HG03064 (cell line): Measurements from ENCODE around the gene LTBP1.
"Not testable (repeated sequence)": the region's sequence is repeated elsewhere in the genome, so short reads cannot be mapped to it uniquely, and the experiment has no call there.

Source experiments
- ATAC-seq: cut with Tn5 transposase; IDR thresholded peaks from one replicate; pipeline ENCODE4 v1.9.1; 2021; ENCODE audit warnings: low read depth; ENCODE audit not compliant: unreplicated experiment

LTBP1 gene, protein sequence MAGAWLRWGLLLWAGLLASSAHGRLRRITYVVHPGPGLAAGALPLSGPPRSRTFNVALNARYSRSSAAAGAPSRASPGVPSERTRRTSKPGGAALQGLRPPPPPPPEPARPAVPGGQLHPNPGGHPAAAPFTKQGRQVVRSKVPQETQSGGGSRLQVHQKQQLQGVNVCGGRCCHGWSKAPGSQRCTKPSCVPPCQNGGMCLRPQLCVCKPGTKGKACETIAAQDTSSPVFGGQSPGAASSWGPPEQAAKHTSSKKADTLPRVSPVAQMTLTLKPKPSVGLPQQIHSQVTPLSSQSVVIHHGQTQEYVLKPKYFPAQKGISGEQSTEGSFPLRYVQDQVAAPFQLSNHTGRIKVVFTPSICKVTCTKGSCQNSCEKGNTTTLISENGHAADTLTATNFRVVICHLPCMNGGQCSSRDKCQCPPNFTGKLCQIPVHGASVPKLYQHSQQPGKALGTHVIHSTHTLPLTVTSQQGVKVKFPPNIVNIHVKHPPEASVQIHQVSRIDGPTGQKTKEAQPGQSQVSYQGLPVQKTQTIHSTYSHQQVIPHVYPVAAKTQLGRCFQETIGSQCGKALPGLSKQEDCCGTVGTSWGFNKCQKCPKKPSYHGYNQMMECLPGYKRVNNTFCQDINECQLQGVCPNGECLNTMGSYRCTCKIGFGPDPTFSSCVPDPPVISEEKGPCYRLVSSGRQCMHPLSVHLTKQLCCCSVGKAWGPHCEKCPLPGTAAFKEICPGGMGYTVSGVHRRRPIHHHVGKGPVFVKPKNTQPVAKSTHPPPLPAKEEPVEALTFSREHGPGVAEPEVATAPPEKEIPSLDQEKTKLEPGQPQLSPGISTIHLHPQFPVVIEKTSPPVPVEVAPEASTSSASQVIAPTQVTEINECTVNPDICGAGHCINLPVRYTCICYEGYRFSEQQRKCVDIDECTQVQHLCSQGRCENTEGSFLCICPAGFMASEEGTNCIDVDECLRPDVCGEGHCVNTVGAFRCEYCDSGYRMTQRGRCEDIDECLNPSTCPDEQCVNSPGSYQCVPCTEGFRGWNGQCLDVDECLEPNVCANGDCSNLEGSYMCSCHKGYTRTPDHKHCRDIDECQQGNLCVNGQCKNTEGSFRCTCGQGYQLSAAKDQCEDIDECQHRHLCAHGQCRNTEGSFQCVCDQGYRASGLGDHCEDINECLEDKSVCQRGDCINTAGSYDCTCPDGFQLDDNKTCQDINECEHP (N-terminal part only)

DNA sequence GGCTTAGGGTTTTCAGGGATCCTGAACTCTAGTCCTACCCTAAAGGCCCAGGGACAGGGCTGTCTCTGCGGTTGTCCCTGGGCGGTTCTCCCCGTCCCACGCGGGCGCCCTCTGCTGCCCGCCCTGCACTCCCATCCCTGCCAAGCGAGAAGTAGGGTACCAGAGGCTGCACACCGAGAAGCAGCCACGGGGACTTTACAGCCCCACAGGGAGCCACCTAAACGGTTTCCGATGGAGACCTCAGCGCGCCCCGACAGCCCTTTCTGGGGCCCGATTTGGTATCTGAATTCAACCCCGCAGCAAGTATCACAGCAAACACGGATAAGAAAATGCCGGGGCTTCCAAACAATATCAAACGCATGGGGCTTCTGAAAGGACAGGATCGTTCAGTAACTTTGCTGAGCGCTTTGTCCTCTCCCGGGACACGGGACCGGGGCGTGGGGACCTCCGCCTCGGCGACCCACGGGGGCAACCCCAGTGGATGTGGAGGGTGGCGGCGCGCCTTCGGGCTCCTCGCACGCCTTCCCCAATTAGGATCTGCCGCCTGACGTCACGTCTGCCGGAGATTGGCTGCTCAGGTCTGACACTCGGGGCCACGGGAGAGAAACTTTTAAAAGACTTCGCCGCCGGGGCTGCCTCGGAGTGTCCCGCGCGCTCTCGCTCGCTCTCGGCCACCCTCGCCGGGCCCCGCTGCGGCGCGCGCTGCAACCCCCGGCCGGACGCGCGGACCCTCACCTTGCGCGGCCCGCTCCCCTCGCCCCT, at the start of gene LTBP1:
Gene LTBP1 (plus strand): TSS at position 640 of the 762 bp plus-strand sequence. CDS start 372 bp downstream, outside the sequence.
- peak; percentile 79 for ATAC-seq

DNA sequence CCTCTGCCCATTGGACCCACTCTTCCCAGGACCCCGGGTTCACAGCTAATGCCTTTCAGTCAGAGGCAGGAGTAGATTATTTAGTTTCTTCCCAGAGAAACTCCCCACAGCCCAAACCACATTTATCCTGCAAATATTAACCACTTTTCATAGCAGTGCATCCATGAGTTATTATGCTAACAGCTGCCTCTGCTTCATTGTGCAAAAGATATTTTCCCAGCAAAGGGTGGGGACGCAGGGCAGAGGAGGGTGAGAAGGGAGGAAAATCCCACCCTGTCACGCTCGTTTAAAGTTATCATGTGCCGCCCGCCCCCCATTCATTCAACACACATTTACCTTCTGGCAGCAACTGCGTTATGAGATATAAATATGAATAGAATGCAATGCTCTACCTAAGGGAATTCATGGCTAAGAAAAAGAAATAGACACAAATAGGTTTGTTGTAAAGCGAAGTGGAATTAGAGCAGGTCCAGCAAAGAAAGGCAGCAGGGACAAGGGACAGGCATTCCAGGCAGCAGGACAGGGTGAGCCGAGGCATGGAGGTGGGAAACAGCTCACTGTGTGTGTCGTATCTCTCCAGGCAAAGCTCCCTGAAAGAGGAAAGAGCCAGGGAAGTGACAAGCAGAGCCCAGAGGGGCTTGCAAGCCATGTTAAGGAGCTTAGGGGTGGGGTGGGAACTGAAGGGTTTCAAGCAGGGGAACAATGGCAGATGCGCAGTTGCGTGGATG, 46.3 kb upstream of the LTBP1 start:
- ATAC-seq, result no peak

DNA sequence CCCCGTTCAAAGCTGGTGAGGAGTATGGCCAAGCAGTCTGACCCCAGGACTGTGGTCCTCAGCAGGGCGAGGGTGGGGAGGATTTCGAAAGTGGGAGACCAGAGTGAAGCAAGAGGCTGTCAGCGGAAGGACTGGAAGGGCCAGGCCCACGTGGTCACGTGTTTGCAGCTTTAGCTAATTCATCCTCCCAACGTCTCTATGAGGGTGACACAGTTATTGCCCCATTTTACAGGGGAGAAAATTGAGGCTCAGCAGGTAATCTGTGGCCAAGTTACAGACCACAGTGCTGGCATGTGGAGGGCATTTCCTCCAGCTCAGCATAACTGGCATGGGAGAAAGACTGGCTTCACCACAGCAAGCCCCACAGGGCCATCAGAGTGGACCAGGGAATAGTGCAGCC, 45.4 kb upstream of the LTBP1 start:
- ATAC-seq, result no peak

DNA sequence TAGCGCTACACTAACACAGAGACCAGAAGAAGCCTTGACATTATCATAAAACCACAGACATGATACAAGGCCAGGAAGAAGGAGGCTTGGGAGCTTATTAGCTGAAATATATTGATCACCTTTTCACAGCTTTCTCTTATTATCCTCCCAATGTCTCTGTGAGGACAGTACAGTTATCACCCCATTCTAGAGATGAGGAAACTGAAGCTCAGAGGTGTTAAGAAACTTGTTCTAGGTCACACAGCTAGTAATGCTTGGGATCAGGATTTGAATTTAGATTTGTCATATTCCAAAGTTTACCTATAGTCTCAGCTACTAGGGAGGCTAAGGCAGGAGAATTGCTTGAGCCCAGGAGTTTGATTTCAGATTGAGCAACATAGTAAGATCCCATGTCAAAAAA, 44.6 kb upstream of the LTBP1 start:
- ATAC-seq, result no peak

DNA sequence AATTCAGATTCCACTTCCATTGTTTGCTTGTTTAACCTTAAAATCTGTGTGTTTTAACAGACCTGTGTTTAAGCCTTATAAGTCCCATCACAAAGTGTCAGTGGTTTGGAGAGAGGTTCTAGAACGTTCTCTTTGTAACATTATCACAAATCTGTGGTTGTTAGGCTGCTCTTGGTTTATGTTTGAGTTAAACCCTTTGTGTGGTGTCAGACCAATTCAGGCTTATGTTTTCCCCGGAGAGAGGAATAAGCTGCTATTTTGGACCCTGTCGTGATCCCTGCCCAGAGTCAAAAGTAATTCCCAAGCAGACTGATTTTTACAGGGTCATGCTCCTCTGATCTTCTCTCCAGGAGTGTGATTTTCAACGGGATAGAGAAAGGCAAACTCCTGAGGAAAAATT, 43.8 kb upstream of the LTBP1 start:
- no peak for ATAC-seq

DNA sequence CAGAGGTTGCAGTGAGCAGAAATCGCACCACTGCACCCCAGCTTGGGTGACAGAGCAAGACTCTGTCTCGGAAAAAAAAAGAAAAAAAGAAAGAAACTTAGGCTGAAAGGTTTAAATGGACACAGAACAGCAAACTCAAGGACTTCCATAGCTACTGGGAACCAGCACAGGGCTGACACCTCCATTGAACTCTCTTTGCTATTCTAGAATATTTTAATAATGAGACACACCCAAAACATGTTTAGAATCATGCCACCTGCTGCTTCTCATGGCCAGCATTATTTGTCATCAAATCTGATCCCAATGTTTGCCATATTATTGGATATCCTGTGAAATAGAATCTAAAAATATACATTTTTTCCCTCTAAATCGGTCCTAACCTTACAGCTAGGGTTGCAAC, 42.7 kb upstream of the LTBP1 start:
- ATAC-seq, result no peak

DNA sequence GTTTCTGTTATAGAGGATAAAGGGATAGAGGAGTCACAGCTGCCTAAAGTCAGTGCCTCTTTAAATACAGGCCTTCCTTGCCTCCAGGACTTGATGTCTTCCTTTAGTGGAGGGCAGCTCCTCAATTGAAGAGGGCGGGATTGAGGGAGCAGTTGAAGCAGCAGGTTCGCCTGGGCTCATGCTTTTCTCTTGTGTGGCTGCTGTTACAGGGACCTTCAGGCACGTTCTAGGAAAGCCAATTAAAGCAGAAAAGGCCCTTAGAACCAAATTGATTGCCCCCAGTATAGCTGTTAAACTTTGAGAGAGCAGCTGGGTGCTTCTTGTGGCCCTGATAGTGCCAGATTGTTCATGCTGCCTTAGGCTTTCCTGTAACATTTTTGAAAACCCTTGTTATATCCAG, 42.0 kb upstream of the LTBP1 start:
- no peak for ATAC-seq

DNA sequence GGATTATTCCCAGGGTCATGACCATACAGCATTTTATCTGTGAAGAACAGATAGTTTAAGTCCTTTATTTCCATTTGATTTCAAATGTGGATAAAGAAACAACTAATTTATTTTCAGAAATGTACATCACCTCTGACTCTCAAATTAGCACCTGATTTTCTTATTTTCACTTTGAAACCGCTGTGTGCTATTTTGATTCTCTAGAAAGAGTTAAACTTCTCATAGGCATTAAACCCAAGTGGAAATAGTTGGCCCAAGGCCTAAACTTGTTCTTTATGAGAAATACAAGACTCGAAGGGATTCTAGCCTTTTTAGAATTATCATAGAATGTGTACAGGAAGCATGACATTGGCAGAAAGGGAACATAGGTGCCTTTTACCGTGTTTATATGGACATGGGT, 41.5 kb upstream of the LTBP1 start:
- ATAC-seq, result no peak

DNA sequence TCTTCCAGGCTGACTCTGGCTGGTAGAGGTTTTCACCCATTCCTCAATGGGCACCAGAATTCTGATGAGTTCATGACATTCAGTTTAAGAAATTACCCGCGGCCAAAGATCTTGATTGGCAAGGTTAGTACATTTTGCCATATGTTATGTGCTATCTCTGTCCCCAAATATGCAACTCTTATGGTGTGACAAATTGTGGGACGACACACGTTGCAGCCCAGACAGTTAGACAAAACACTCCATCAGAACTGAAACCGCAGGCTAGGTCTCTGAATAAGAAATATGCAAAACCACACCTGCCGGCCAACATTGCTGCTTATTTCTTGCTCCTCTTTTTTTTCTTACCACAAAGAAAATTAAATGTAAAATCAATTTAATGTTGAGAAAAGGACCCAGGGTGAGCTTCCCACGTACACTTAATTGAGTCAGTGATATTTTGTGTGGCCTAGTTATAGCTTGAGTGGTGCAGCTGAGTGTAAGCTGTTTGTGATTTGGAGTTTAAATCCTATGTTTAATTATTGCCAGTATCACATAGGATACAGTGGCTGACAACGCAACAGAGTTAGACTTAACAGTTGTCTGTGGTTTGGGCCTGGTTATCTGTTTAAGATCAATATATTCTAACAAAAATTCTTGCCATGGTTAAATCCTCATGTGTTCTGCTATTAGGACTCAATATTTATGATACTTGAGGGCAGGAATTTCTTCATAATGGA, 35.7 kb upstream of the LTBP1 start:
- ATAC-seq, result peak; percentile 88

DNA sequence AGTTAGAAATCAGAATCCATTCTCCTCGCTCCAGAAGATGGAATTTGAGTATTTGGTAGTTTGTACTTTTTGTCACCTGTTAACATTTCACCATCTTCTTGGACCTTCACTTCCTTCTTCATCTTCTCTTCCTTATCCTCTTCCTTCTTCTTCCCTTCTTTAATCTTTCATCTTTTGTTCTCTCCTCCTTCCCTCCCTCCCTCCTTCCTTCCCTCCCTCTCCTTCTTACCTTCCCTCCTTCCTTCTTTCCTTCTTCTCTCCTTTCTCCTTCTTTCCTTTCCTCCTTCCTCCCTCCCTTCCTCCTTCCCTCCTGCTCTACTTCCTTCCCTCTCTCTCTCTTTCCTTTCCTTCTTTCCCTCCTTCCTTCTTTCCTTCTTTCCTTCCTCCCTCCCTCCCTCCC, 31.1 kb upstream of the LTBP1 start:
- ATAC-seq, result no peak

DNA sequence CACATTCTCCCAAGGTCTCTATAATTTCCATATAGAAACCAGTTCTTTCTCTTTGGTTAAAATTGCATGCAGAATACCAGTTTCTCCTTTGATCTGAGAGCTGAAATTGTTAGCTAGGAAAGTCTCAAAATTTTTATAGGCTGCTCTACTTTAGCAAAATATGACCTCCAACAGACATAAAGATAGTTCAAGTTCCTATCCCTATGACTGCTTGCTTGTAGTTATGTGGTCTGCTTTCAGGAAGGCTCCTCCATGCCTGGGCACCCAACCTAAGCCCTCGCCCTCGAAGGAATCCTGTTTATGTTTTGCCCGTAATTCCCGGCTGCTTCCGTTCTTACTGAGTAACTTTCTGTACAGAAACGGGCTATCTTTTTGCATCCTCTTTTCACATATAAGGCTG, 28.0 kb upstream of the LTBP1 start:
- ATAC-seq, result no peak

DNA sequence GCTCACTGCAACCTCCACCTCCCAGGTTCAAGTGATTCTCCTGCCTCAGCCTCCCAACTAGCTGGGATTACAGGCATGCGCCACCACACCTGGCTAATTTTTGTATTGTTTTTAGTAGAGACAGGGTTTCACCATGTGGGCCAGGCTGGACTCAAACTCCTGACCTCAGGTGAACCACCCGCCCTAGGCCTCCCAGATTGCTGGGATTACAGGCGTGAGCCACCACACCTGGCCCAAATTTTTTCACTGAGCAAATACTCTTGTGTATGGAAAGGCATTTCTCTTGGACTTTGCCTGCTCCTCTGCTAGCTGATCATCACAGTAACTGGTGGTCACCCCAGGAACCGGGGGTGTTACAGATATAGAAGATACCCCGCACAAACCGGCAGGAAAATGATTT, 26.9 kb upstream of the LTBP1 start:
- not testable (repeated sequence) for ATAC-seq

DNA sequence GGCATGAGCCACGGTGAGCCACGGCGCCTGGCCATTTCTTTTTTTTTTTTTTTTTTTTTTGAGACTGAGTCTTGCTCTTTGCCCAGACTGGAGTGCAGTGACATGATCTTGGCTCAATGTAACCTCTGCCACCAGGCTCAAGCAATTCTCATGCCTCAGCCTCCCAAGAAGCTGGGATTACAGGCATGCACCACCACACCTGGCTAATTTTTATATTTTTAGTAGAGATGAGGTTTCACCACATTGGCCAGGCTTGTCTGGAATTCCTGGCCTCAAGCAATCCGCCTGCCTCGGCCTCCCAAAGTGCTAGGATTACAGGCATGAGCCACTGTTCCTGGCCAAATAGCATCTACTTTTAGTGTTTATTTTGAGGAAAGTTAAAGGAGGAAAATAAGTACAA, 25.3 kb upstream of the LTBP1 start:
- ATAC-seq, result not testable (repeated sequence)

DNA sequence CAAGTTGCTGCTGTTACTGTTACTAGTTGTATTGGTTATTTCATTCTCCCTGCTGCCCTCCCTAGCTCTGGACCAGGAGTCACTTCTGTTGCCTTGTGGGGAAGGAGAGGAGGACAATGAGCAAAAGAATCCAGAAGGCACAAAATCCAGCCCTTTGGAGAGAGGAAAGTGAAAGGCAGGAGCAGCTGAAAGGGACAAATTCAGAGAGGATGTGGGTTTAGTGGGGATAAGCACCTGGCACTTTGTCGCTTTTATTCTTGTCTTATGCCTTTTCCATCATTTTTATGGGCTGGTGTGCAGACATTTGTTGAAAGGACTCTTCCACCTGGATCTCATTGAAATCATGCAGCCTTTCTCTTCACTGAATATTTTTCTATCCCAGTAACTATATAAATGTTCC, 24.3 kb upstream of the LTBP1 start:
- no peak for ATAC-seq

DNA sequence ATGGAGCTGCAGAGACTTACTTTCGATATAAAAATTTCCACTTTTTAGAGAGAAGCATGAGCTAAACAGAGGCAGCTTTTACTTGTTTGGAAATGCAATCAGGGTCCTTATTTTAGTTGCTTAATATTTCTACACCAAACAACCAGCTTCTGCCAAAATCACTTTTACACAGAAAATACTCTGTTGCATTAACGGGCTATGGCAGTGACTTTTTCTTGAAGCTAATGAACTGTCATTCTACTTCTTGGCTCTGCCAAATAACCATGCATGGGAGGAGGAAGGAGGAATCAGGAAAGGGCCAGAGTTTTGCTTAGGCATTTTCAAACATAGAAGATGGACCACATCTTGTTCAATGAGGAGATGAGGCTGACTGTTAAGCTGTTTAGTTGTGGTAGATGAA, 23.6 kb upstream of the LTBP1 start:
- ATAC-seq, result no peak

DNA sequence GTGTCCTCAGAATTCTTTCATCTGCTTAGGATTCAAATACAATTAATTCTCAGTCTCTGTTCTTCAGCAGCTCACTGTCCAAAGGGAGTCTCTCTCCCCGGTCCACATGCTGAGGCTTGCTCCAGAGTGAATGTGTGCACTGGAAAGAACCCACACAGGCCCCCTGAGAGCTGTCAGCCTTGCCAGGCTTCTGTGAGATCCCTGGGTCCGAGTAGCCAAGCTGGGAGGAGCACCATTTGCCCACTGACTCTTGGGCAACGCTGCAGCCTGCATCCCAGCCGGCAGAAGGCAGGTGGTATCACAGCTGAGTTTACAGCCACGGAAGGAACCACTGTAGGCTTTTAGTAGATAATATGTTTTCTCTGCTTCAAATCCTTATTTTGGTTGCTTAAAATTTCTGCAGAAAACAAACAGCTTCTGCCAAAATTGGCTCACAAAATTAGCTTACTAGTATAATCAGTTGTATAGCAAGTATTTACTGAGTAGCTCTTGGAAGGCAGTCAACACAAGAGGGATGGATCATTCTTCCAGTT, 21.4 kb upstream of the LTBP1 start:
- no peak for ATAC-seq

DNA sequence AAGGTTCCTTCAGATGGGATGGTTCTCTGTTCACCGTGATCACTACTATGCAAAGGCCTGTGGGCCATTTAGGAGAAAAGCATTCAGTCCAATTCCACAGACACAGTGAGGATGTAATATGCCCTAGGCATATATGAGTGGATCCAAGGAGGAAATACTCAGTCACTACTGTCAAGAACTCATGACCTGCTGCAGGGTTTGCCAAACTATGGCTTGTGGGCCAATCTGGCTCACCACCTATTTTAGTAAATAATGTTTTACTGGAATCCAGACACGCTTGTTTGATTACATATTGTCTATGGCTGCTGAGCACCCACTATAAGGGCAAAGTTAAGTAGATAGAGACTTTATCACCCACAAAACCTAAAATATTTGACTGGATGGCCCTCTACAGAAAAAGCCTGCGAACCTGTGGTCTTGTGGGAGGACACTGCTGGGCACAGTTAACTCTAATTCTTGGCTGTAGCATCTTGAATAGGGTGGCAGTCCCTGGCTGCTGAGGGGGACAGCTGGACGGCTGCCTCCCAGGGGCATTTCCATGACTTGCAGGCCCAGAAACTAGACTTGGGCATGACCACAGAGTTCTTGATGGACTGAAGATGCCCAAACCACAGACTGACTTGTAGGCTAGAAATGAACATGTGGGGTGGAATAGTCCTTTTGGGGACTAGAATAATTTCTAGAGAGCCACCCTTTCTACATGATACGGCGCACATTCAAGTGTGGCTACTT, 20.6 kb upstream of the LTBP1 start:
- ATAC-seq, result no peak

DNA sequence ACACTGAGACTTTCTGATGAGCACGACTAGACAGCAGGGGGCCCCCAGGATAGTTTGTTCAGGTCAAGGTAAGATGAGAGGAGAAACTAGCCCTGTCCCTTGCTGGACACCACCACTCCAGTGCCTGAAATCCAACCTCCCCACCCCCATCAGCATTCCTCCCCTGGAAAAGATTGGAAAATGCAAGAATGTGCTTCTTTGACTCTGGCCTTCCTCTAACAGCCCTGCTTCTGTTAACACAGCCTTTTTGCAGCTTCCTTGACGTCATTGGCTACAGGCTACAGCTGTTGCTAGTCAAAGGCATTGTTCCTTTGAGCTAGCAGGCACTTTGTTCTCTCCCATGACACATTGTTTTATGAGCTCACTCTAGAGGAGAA, 20.1 kb upstream of the LTBP1 start:
- ATAC-seq, result no peak
